GM20000 (cell line): ENCODE measurements around the gene NR1D2.
"Not testable (repeated sequence)": the region's sequence is repeated elsewhere in the genome, so short reads cannot be mapped to it uniquely, and the experiment has no call there.

ENCODE experiments used
- DNase-seq: peaks from one replicate; pipeline ENCODE4 v3.0.0; 2012; ENCODE audit warnings: low spot score
- CTCF ChIP-seq: IDR thresholded peaks from 2 replicates; pipeline ENCODE4 v1.5.1; 2012; ENCODE audit warnings: mild to moderate bottlenecking, control low read depth; ENCODE audit errors: extremely low read depth, missing control alignments

The NR1D2 gene

GRCh38 chr3:23913873-23914743, 31.0 kb upstream of the NR1D2 start:
- TF ChIP-seq CTCF, result no peak

GRCh38 chr3:23915537-23916108, 29.5 kb upstream of the NR1D2 start:
- TF ChIP-seq CTCF, result no peak
- no peak for DNase-seq

More at GRCh38 chr3:23913873-23914743, 31.0 kb upstream of the NR1D2 start:
- peak; percentile 22 for DNase-seq

GRCh38 chr3:23916152-23916885, 28.8 kb upstream of the NR1D2 start:
- no peak for DNase-seq

GRCh38 chr3:23916886-23917678, 28.0 kb upstream of the NR1D2 start, which contains the start of the genes NKIRAS1 and RPL15:
Gene NKIRAS1 (minus strand): TSS chr3:23916990. CDS start chr3:23910904, 6,086 bp downstream.
Gene RPL15 (plus strand): TSS chr3:23917132. CDS start chr3:23917860, 728 bp downstream.
- DNase-seq, result peak; percentile 91
- no peak for TF ChIP-seq CTCF

More at GRCh38 chr3:23916152-23916885, 28.8 kb upstream of the NR1D2 start:
- TF ChIP-seq CTCF, result no peak

- peak; percentile 54 for DNase-seq
Measured at GRCh38 chr3:23917679-23918303, 27.3 kb upstream of the NR1D2 start.

GRCh38 chr3:23918331-23918730, 26.8 kb upstream of the NR1D2 start:
- DNase-seq, result not testable (repeated sequence)

GRCh38 chr3:23919628-23920027, 25.5 kb upstream of the NR1D2 start:
- TF ChIP-seq CTCF, result no peak
- no peak for DNase-seq
